Measurements from ENCODE around the gene CCNG2.

The CCNG2 gene

GRCh38 chr4:77199701-77200100 is 42.7 kb downstream of the CCNG2 start:
- H3K27ac ChIP-seq = peak overlapping the region; percentile 99
- DNase-seq (ENCODE audit: low read depth, low spot score) = no peak

DNA sequence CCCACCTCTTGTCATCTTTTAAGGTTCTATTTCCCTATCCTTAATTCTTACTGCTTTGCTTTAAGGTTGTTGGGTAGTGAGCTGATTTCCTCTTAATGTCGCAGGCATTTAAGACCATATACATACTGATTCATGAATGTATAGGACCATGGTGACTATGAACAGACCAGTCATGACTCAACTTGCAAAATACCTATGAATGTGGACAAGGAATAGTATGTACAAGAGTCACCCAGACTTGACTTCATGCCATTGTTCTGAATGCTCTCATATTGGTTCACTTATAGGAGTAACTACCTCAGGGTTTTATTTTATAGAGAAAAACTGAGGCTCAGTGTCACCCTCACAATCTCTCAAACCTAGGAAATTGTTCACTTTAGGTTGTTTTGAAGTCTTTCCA is 44.3 kb downstream of the CCNG2 start:
- H3K27ac ChIP-seq = peak overlapping the region; percentile 99
- peak; percentile 83 for DNase-seq (ENCODE audit: low read depth, low spot score)

GRCh38 chr4:77201857-77202256 is 44.9 kb downstream of the CCNG2 start:
- peak; percentile 55 for DNase-seq (ENCODE audit: low read depth, low spot score)
- peak overlapping the region; percentile 99 for H3K27ac ChIP-seq

DNA sequence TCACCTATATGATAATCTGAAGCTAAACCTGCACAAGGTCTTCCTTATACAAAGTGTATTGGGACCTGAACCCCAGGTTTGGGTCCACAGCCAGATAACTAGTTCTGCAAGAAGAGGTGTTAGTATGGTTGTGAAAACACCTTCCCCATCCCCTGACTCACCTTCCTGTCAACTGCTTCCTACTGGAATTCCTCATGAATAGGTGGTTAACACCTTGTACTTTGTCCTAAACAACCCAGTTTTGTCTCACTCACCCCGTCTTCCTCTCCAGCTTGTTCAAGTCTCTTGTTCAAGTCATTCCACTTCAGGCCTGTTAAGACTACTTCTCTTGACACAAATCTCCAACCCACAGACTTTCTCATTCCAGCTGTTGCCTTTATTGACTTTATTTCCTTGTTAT is 45.5 kb downstream of the CCNG2 start:
- peak; percentile 76 for DNase-seq (ENCODE audit: low read depth, low spot score)
- H3K27ac ChIP-seq = peak overlapping the region; percentile 99

DNA sequence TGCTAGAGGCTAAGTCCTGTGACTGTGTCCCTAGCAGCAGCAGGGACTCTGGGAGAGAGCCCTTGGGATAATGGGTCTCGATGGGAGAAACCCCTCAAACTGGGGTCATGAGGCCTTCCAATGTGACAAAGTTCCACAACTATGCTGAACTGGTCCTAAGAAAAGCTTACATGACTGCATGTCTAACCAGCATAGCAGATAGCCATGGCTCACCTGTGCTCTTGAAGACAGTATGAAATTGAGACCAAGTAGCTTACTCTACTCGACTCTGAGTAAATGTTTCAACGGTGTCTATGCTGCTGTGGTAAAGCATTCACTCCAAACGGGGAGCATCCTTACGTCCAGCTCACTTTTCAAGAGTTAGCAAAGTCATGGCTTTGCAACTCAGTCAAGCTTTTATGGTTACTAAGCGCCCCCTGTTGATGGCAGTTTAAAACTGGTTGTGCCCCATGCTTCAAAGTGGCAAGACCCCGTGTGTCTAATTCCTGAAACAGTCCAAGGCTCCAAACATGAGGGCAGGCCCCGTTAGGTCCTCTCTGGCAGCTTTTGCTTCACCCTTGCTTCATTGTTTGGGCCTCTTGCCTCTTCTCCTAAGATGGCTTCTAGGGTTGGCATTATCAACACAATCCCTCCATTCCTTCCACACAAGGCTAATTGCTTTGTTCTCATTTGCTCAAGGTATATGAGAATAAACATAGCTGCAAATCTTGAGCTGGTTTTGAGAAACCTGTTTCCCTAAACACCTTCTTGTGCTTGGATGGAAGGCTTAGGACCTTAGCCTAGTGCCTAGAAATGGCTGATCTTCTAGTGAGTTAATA is 46.6 kb downstream of the CCNG2 start:
- H3K27ac ChIP-seq = peak overlapping the region; percentile 99
- peak; percentile 37 for DNase-seq (ENCODE audit: low read depth, low spot score)

DNA sequence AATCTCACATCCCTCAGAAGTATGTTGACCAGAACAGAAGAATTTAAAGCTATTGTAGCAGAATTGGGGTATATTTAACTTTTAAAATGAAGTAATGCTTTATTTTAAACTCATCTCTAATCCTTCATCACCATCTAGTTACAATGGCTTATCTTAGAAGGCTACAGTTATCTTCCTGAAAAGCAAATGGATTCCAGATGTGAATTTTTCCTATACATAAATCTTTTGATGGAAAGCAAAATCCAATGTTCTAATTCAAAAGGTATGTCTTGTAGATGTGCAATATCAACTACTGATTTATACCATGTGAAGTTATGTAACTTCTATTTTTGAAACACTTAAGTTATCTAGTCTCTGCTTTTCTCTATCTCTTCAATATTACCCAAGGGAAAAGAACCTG is 47.6 kb downstream of the CCNG2 start:
- H3K27ac ChIP-seq = no peak overlapping the region
- DNase-seq (ENCODE audit: low read depth, low spot score) = no peak

GRCh38 chr4:77209012-77209411 is 52.0 kb downstream of the CCNG2 start:
- DNase-seq (ENCODE audit: low read depth, low spot score) = no peak
- no peak overlapping the region for H3K27ac ChIP-seq

DNA sequence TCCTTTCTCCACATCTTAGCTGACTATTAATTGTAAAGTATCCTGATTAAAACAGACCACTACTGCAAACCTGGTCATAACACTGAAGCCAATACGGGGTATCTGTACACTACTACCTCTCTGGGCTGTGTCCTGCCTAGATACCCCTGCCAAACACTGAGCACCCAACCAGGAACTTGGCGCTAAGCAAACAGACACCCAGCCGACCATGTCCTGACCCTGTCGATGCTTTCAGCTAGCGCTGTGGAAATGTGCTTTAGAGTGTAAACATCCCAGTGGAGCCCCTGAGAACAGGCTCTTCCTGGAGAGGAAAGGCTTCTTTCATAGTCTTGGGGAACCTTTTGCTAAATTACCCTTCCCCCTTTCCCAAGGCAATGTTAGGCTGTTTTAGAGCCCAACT is 52.9 kb downstream of the CCNG2 start:
- no peak for DNase-seq (ENCODE audit: low read depth, low spot score)
- no peak overlapping the region for H3K27ac ChIP-seq

DNA sequence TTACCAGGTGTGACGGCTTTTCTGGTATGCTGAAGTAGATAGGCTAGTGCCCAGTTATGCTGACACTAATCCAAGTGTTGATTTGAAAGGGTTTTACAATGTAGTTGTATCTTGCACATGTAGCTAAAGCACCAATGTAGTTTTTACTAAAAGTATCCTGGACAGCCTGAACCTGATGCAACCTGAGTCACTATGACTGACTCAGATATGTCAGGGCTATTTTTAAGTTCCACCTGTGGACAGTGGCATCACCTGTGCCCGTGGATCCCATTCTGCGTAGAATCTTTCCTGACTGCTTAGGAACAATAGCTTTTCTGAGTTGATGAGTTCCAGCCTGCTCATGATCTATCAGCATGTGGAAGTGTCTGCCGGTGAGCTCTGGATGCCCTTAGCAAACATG is 58.1 kb downstream of the CCNG2 start:
- DNase-seq (ENCODE audit: low read depth, low spot score) = no peak
- H3K27ac ChIP-seq = no peak overlapping the region

DNA sequence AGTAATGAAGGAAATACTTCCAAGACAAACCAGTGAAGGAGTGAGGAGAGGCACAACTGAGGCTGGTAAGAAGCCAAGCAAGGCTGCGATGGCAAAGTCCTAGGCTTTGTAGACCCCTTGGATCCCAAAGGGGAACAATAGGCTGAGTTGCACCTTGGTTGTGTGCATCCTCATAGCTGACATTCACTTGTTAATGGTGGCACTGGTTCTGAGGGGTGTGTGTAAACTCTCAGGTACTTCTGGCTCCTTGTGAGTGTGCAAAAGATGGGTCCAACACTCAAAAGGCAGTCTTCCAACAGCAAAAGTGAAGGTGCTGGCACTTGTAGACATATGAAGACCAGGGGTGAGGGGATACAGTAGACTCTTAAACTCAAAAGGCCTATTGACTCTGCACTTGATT is 60.5 kb downstream of the CCNG2 start:
- H3K27ac ChIP-seq = no peak overlapping the region
- no peak for DNase-seq (ENCODE audit: low read depth, low spot score)

DNA sequence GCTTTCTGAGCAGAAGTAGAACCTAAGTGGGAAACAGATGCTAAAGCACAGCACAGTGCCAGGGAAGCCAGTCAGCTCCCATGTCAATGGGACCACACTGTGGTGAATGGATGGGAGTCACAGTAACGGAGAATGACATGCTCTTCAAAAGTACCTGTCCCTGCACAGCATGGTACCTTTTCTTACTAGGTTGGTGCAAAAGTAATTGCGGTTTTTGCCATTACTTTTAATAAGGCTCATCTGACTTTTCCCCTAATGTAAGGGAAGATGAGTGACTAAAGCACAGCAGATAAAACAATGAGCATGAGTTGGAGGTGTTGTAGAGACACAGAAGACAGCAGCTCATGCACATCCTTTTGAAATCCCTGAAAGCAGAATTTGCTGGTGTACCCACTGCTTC is 62.3 kb downstream of the CCNG2 start:
- no peak for DNase-seq (ENCODE audit: low read depth, low spot score)
- no peak overlapping the region for H3K27ac ChIP-seq
